Heart right ventricle (tissue), 16 donors: ENCODE measurements around the gene GASK1A. TPM values are rescaled to one million over a fixed set of nuclear protein-coding genes. Genes with fewer than 3 reads are reported as not detected.

Experiments
- ATAC-seq, 8 donors: fragments of 200-7000 bp; cut with Tn5 transposase; one replicate each; pipeline ENCODE4 v1.9.1; 2020; ENCODE audit warnings: mild to moderate bottlenecking in 8 of 8, moderate library complexity in 8 of 8, moderate number of reproducible peaks in 1 of 8
- DNase-seq, 2 donors: peaks; one replicate each; pipeline ENCODE4 v3.0.0-alpha.2; 2020
- H3K27ac ChIP-seq, 10 donors: fragments of 200-600 bp; sonication (generic) in 2 of 10; one replicate each; pipeline versions ENCODE4 v1.5.0 to v1.8.0; 2020 to 2022; ENCODE audit warnings: mild to moderate bottlenecking in 3 of 10
- H3K27me3 ChIP-seq, 7 donors: fragments of 200-600 bp; one replicate each; pipeline ENCODE4 v1.8.0; 2021 to 2022; ENCODE audit warnings: mild to moderate bottlenecking in 2 of 7
- H3K36me3 ChIP-seq, 9 donors: fragments of 200-600 bp; sonication (generic) in 1 of 9; one replicate each; pipeline versions ENCODE4 v1.5.0 to v1.8.0; 2020 to 2022; ENCODE audit warnings: mild to moderate bottlenecking in 2 of 9
- H3K4me1 ChIP-seq, 9 donors: fragments of 200-600 bp; sonication (generic) in 1 of 9; one replicate each; pipeline versions ENCODE4 v1.5.0 to v1.8.0; 2020 to 2022; ENCODE audit warnings: mild to moderate bottlenecking in 4 of 9
- H3K4me3 ChIP-seq, 10 donors: fragments of 200-600 bp; sonication (generic) in 2 of 10; one replicate each; pipeline versions ENCODE4 v1.5.0 to v1.8.0; 2020 to 2022; ENCODE audit warnings: mild to moderate bottlenecking in 7 of 10, moderate library complexity in 2 of 10
- H3K9me3 ChIP-seq, 11 donors: fragments of 200-600 bp in 10 of 11; sonication (generic) in 2 of 11; one replicate each; pipeline versions ENCODE4 v1.5.0 to v1.8.0; 2013 to 2022; ENCODE audit warnings: mild to moderate bottlenecking in 2 of 11, control low read depth in 1 of 11, moderate library complexity in 1 of 11
- CTCF ChIP-seq, 9 donors: fragments of 200-600 bp; sonication (generic) in 2 of 9; IDR thresholded peaks; one replicate each; pipeline versions ENCODE4 v1.5.0 to v1.8.0; 2021 to 2022; ENCODE audit warnings: antibody characterized with exemption in 9 of 9, mild to moderate bottlenecking in 5 of 9, moderate library complexity in 1 of 9
- WGBS, 2 donors: extraction: QIAGEN DNeasy Blood & Tissue Kit; methylation state at CpG; one replicate each; pipeline ENCODE4 v1.1.7; 2013; ENCODE audit warnings: inconsistent platforms in 1 of 2; 5-methylcytosine and 5-hydroxymethylcytosine counted together
- intact Hi-C, 10 donors: fragments of 100-400 bp; cut with DNase I; formaldehyde crosslinking; loops; one replicate each; pipeline versions ENCODE4 v1.11.1 to v1.14.2; 2022
- polyA plus RNA-seq, 2 donors: library from polyadenylated mRNA; stranded (reverse); fragments of 200-250 nt; gene quantifications; one replicate each; pipeline ENCODE4 v1.2.3, GENCODE V29; 2013
- total RNA-seq, 10 donors: library from RNA; stranded (reverse); fragmentation: NEBNext Ultra II Directional in 3 of 10; extraction: Animal tissue kit (Norgen Biotek cat#: 25700) in 3 of 10; gene quantifications; one replicate each; pipeline versions ENCODE4 v1.2.1 to v1.2.4, GENCODE V29; 2021 to 2023
- donor health status: Arrhythmogenic right ventricular cardiomyopathy.
- donor health status: ischemic (EF 13 %, LVEDD 7.1; RV severe dilation, severe dysfunction).
- donor health status: healthy with polysubstance abuse.
- donor health status: DM: no; HTN: yes; CAD: no.
- donor health status: DM: no; HTN: no; CAD: no.
- donor health status: ischemic (EF 25% LVEDD 6.9; RV normal size, moderate dysfunction).
- donor health status: ischemic (EF 25% LVEDD 5.7; RV mildly dilated, moderate dysfunction).
- donor health status: healthy.
- donor health status: DM: yes; HTN: yes; CAD: no.
- donor health status: Ischemic cardiomyopathy.
- donor health status: ischemic (EF 35%, LVEDD 5.7; RV mildly dilated, moderate dysfunction).
- donor health status: nonischemic (EF 11% LVEDD 7.7; RV severe dilation, severe dysfunction).
- donor health status: DM: yes; HTN: yes; CAD: no.
- donor health status: PGD.
- donor health status: ischemic (EF 29% LVEDD 5.4; RV normal size, mild dysfunction).
- donor health status: nonischemic (EF 23%, LVEDD 6.1; RV moderate dilation, normal function).

The GASK1A gene
- total and polyA plus RNA-seq, 12 donors, result 0.28 to 1.5 (median 0.58) TPM

GRCh38 chr3:43081796-43082195 is 102.7 kb downstream of the GASK1A start:
- DNase-seq (no peak), ATAC-seq (peak in 4 of 8 donors; percentile 51 to 73 (median 61))
- Histone ChIP-seq H3K27ac (no peak overlapping the region), H3K4me1 (no peaks in the 10 kb centered on the region), H3K4me3 (no peak overlapping the region), H3K9me3 (peaks cover 0 to 5% (median 0%) of the 10 kb centered on the region in 11 donors), H3K27me3 (no peaks in the 10 kb centered on the region), H3K36me3 (peaks cover 0 to 61% (median 18%) of the 10 kb centered on the region in 9 donors)
- WGBS, 2 donors, result 81 to 87% methylated on average over 5 of the region's 5 CpGs
- no peak for TF ChIP-seq CTCF (IDR thresholded peaks at IDR 0.05)
- intact Hi-C loops, result no loop called here

- no peak for DNase-seq
- Histone ChIP-seq H3K4me1 (no peaks in the 10 kb centered on the region), H3K27me3 (no peaks in the 10 kb centered on the region), H3K36me3 (peaks cover 0 to 61% (median 18%) of the 10 kb centered on the region in 9 donors), H3K27ac (no peak overlapping the region), H3K9me3 (peaks cover 0 to 5% (median 0%) of the 10 kb centered on the region in 11 donors), H3K4me3 (no peak overlapping the region)
- no peak for TF ChIP-seq CTCF (IDR thresholded peaks at IDR 0.05)
- ATAC-seq, result no peak
- intact Hi-C loops, result no loop called here
- WGBS, 2 donors, result 91 to 95% methylated on average over 2 of the region's 2 CpGs
Observed at GRCh38 chr3:43082457-43082856, 103.3 kb downstream of the GASK1A start.

- Histone ChIP-seq H3K27ac (no peak overlapping the region), H3K9me3 (peaks cover 0 to 3% (median 0%) of the 10 kb centered on the region in 11 donors), H3K4me1 (peaks cover 0 to 14% (median 3%) of the 10 kb centered on the region in 9 donors), H3K36me3 (peaks cover 0 to 31% (median 0%) of the 10 kb centered on the region in 9 donors), H3K4me3 (no peak overlapping the region), H3K27me3 (no peaks in the 10 kb centered on the region)
- WGBS, 2 donors, result 92% methylated on average over 6 of the region's 6 CpGs
- no peak for DNase-seq
- TF ChIP-seq CTCF (IDR thresholded peaks at IDR 0.05), result no peak
- intact Hi-C loops, result no loop called here
- ATAC-seq, result no peak
Observed at GRCh38 chr3:43086460-43087165, 107.5 kb downstream of the GASK1A start.

- Histone ChIP-seq H3K9me3 (no peaks in the 10 kb centered on the region), H3K27ac (no peak overlapping the region), H3K36me3 (peaks cover 0 to 29% (median 0%) of the 10 kb centered on the region in 9 donors), H3K27me3 (no peaks in the 10 kb centered on the region), H3K4me1 (peaks cover 0 to 14% (median 3%) of the 10 kb centered on the region in 9 donors), H3K4me3 (no peak overlapping the region)
- no peak for ATAC-seq
- 96 to 98% methylated on average over 5 of the region's 5 CpGs for WGBS, 2 donors
- peak in 1 of 9 donors; percentile 13 for TF ChIP-seq CTCF (IDR thresholded peaks at IDR 0.05)
- DNase-seq, result no peak
- intact Hi-C loops, result no loop called here
Observed at GRCh38 chr3:43087249-43087776, 108.2 kb downstream of the GASK1A start.
